GM19467 (cell line): ENCODE data around the gene THSD4.

Experiments
- ATAC-seq: cut with Tn5 transposase; IDR thresholded peaks from one replicate; pipeline ENCODE4 v1.9.1; 2021; ENCODE audit warnings: mild to moderate bottlenecking, moderate library complexity; ENCODE audit not compliant: unreplicated experiment

Gene THSD4

GRCh38 chr15:71288348-71288955 is 173.2 kb downstream of the THSD4 start:
- no peak for ATAC-seq

DNA sequence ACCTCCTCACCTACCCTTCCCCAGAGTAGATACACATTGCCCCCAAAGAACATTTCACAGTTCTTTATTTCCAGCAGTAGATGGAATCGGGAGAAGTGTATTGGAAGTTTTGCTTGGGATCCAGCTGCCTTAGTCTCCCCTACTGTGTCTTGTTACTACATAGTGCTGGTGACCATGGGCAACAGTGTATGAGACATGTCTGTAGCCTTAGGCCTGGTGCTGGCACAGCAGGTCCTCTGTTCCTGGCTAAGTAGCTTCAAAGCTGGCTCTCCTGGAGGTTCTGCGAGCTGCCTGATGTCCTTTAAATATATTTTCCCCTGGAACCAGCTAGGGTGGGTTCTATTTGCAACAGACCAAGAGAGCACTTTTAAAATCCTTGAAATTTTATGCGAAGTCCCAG is 174.7 kb downstream of the THSD4 start:
- no peak for ATAC-seq

GRCh38 chr15:71290881-71291635 is 175.8 kb downstream of the THSD4 start:
- ATAC-seq, result no peak

- no peak for ATAC-seq
These were observed 176.5 kb downstream of the THSD4 start for GRCh38 chr15:71291723-71292122.

GRCh38 chr15:71293723-71294122 is 178.5 kb downstream of the THSD4 start:
- ATAC-seq, result no peak

GRCh38 chr15:71294251-71294910 is 179.1 kb downstream of the THSD4 start:
- ATAC-seq, result no peak

GRCh38 chr15:71294911-71295602 is 179.8 kb downstream of the THSD4 start:
- no peak for ATAC-seq

GRCh38 chr15:71295603-71296314 is 180.5 kb downstream of the THSD4 start:
- ATAC-seq, result no peak

- ATAC-seq, result no peak
These were observed 181.0 kb downstream of the THSD4 start for GRCh38 chr15:71296315-71296679.

- no peak for ATAC-seq
These were observed 186.8 kb downstream of the THSD4 start for GRCh38 chr15:71301958-71302621.

- no peak for ATAC-seq
These were observed 187.7 kb downstream of the THSD4 start for GRCh38 chr15:71302861-71303410.

- no peak for ATAC-seq
These were observed 188.7 kb downstream of the THSD4 start for GRCh38 chr15:71303977-71304376.

GRCh38 chr15:71304681-71305080 is 189.4 kb downstream of the THSD4 start:
- no peak for ATAC-seq

DNA sequence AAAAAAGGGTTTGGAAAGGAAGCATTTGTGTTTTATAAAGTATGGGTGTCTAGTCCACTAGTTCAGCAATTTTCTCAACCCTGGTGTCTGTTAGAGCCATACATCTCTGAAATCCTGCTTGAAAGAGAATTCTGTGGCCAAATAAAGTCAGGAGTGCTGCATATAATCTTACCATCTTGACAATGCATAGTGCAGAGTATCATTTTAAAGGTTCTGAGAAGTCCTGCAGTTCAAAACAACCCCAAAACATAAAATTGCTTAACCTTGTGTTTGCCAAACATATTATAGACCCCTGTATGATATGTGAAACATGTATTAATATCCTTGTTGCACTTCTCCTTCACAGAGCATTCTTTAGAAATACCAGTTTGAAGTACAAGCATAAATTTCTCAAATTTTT is 191.3 kb downstream of the THSD4 start:
- ATAC-seq, result no peak

- ATAC-seq, result no peak
These were observed 197.0 kb downstream of the THSD4 start for GRCh38 chr15:71312194-71312708.

DNA sequence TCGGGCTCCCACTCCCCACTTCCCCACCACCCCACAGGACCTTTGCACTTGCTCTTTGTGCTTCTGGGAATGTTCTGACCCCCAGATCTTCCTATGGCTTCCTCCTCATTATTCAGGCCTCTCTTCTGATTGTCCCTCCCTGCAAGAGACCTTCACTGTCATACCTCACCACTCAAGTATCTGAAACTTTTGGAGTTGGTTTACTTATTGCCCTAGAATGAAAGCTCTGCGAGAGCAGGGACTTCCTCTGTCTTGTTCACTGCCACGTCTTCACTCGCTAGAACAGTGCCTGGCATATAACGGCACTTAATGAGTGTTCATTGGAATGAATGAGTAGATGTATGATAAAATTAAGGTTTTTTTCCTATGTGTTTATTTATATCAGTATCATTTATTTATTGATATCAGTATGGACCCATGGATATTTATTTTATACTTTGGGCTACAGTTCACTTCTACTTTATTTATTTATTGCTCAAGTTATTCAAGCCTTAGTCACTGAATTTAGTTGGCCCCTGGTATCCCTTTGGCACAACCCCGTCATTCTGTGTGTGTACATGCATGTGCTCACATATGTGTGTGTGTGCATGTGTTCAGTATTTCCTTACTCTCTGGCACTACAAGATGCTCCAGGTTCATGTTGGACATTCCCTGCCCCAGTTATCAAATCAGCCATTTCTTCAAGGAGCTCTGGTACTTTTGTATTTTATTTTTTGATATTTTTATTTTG is 197.6 kb downstream of the THSD4 start:
- no peak for ATAC-seq

DNA sequence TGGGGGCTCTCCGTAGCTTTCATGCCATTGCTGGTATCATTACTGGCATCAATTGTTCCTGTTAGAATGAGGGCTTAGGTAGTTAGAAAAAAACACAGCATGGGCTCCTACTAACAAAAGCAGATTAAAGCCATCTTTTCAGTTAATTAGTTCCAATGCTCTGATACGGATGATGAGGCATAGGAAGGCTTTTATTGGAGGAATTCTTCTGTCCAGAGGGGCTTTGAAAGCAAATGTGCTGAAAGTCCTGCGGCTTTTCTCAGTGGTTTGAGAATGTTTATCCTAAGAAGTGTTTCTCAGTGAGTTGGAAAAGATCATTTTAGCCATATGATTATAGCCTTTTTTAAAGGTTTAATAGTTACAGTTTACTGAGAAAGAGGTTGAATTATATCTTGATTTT is 198.5 kb downstream of the THSD4 start:
- no peak for ATAC-seq

DNA sequence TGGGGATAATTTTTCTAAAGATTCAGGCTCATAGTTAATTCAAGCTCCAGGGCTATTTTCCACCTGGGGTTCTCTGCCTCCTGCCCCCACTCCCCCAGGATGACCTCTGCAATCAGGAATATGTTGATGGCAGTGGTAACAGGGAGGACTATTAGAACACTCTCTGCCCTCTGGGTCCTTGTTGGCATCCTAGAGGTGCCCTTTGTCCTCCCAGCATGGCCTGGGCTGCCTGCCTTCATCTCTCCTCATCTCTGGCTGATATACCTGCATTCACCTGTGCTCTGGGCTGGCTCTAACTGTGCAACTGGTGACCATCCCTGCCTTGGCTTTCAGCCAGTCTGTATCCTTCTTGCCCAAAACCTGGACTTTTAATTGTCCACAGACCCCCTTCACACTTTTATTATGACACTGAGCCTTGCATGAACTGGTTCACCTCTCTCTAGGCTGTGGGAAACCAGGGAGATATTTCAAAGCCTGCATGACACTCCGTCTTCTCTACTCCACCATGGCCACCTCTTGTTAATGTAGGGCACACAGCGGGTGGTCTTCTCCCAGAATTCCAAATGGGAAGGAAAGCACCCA is 199.8 kb downstream of the THSD4 start:
- ATAC-seq, result no peak

- no peak for ATAC-seq
These were observed 201.6 kb downstream of the THSD4 start for GRCh38 chr15:71316911-71317310.
